GOT3 (cell line): Measurements from ENCODE around the gene PSMB8.
"Not testable (repeated sequence)": the region's sequence is repeated elsewhere in the genome, so short reads cannot be mapped to it uniquely, and the experiment has no call there.

Source experiments
- DNase-seq: peaks from one replicate; lab custom pipeline; 2025; ENCODE audit warnings: mixed read lengths; lab: John Stamatoyannopoulos, UW

The PSMB8 gene

GRCh38 chr6:32843979-32844838 is at the start of gene PSMB8:
Gene PSMB8, minus strand, starts transcription at chr6:32844047. Its CDS starts 51 bp downstream, at chr6:32843996.
- DNase-seq = peak; percentile 73

GRCh38 chr6:32890831-32891230 is 47.0 kb upstream of the PSMB8 start:
- DNase-seq = no peak

- no peak for DNase-seq
Measured at GRCh38 chr6:32889533-32889932, 45.7 kb upstream of the PSMB8 start.

GRCh38 chr6:32888576-32888975 is 44.7 kb upstream of the PSMB8 start:
- no peak for DNase-seq

- no peak for DNase-seq
Measured at GRCh38 chr6:32887616-32888015, 43.8 kb upstream of the PSMB8 start.

DNA sequence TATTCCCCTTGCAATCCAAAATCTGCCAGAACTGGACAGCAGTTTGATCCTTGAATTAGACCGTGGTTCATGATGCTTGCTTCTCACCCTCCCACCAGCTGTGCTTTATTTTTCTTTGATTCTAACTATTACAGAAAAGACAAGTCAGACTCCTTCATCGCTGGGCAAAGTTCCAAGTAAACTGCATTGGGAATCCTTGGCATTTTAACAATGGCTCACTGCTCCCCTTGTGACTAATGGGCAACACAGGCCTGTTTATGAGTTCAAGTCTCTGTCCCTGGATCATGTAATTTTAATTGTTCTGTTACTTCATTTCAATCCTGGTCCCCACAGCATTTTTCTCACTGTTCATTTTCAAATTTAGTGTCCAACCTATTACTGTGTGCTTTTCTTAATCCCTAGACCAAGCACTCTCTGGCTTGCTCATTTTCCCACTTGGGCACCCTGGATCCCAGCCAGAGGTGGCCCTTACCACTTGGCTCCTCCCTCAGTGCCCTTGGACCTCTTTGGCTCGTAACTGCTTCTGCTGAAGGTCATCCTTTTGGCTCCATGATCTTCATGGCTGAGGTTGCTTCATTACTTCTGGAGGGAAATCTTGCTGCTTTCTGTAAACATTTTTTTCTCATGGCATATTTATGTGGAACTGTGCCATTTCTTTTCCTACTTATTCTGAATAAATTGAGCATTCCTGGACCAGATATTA is 43.0 kb upstream of the PSMB8 start:
- DNase-seq = no peak

DNA sequence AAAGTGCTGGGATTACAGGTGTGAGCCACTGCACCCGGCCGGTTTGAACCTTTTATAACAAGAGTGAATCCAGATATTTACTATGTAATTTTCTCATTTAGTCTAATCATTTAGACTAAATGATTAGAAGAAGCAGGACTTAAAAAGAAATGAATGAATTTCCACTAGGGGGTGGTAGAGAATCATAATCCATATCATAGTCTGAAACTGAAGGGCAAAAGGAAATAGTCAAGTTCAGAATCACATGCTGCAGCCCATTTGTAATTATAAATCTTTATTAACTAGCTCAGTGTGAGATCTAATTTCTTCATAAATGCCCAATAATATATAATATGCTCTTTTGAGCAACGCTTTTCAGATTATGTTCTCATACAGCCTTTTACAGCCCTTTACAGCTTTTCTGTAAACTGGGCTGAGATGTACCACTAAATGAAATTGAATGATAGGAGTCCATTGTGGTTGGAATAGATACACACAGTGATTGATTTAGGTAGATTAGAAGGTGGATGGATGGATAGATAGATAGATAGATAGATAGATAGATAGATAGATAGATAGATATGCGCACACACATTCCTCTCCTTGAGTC is 41.9 kb upstream of the PSMB8 start:
- DNase-seq = no peak

GRCh38 chr6:32883789-32884188 is 39.9 kb upstream of the PSMB8 start:
- no peak for DNase-seq

GRCh38 chr6:32882879-32883250 is 39.0 kb upstream of the PSMB8 start:
- DNase-seq = no peak

GRCh38 chr6:32880962-32881361 is 37.1 kb upstream of the PSMB8 start:
- not testable (repeated sequence) for DNase-seq

- no peak for DNase-seq
Measured at GRCh38 chr6:32879691-32880090, 35.8 kb upstream of the PSMB8 start.

DNA sequence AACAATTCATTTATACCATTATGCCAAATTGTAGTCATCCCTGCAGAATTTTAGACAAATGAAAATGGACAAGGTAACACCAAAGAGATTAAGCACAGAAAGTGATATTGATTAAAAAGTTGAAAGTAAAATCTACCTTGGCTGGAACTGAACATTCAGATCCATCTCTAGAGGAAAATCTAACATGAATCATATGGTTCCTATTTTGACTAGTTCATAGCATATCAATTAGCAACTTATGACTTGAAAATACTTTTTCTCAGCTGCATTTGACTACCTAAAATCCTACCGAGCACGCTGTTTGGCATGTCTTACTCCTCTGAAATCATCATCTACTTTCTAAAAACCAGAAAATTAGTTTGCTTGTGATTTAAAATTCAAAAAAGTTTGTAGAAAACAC is 32.8 kb upstream of the PSMB8 start:
- DNase-seq = no peak

DNA sequence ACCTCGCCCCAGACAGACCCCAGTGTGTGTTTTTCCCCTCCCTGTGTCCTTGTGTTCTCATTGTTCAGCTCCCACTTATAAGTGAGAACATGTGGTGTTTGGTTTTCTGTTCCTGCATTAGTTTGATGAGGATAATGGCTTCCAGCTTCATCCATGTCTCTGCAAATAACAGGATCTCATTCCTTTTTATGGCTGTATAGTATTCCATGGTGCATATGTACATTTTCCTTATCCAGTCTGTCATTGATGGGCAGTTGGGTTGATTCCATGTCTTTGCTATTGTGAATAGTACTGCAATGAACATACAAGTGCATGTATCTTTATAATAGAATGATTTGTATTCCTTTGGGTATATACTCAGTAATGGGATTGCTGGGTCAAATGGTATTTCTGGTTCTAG is 30.1 kb upstream of the PSMB8 start:
- DNase-seq = not testable (repeated sequence)

GRCh38 chr6:32868257-32868788 is 24.5 kb upstream of the PSMB8 start:
- no peak for DNase-seq

DNA sequence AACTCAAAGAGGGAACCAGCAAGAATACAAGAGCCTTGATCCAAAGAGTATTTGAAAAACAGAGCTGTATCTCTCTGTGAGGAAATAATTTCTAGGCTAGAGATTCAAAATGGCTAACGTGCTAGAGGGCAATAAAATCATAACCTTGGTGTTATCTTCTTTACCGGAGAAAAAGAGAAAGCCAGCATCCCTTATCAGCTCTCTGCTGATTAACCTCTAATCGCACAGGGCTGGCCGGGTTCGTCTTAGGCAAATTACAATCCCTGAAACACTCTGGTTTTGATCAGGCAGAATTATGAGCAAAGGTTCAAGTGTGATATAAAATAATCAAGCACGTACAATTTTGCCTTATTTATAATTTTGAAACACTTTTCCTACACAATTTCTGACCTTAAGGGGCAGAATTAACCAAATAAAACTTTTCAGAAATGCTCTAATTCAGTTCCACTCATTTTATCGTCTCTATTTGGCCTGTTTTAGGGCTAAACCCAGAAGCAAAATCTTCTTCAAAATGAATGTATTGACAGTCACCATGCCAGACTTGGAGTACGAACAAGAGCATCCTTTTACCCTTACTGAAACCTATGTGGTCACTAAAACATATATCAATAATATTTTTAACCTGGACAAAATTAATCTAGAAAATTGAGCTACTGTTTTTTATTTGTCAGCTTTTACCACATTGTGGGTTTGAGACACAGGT is 23.9 kb upstream of the PSMB8 start:
- DNase-seq = no peak

DNA sequence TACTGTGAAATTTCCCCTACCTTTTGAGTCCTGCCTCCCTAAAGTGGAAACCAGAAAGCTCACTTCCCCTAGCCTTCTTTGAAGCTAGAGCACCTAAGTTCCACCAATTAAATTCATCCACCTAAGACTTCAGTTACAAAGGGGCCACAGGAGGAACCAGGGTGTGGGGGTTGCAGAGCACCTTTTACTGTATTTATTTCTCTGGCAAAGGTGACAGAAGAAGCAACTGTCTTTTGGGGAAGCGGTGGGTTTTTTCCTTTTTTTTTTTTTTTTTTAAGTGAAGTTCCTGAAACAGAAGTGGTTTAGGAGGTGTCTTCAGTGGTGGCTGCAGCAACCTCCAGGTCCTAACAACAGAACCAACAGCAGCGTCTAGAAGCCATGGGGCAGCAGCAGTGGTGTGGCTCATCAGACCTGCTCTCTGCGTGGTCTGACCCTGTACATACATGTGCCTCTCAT is 23.2 kb upstream of the PSMB8 start:
- DNase-seq = no peak

DNA sequence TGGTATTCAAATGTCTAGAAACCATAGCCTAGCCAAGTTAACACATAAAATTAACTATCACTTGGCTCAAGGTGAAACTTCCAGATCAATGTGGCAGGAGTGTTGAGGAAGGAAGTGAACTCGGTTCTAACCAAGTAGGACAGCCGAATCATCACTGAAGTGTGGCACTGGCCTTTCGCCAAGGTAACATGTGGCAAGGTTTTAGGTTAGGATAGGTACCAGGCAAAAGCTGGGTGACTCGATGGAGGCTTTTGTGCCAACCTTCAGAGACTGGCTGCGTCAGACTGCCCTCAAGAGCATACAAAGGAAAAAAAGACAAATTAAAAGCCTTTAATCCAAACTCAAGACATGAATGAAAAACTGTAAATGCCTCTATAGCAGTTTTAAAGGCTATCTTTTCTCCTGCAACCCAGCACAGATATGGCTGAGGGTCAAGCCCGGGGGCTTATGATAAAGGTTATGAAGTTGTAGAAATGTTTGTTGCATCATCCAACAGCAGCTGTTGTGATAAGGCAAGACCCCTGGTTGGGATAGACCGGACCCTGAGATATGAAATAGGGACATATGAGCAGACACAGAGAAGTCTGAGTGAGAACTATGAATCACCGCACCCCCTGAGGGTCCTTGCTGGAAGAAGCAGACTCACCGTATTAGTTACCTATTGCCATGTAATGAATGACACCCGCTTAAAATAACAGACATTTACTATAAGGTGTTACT is 22.0 kb upstream of the PSMB8 start:
- DNase-seq = no peak

GRCh38 chr6:32862725-32863124 is 18.9 kb upstream of the PSMB8 start:
- no peak for DNase-seq

- no peak for DNase-seq
Measured at GRCh38 chr6:32860674-32861073, 16.8 kb upstream of the PSMB8 start.

- DNase-seq = no peak
Measured at GRCh38 chr6:32858194-32858593, 14.3 kb upstream of the PSMB8 start.

- DNase-seq = no peak
Measured at GRCh38 chr6:32857156-32857891, 13.5 kb upstream of the PSMB8 start.
